Measurements from ENCODE around the gene SLC1A1.

SLC1A1 gene

DNA sequence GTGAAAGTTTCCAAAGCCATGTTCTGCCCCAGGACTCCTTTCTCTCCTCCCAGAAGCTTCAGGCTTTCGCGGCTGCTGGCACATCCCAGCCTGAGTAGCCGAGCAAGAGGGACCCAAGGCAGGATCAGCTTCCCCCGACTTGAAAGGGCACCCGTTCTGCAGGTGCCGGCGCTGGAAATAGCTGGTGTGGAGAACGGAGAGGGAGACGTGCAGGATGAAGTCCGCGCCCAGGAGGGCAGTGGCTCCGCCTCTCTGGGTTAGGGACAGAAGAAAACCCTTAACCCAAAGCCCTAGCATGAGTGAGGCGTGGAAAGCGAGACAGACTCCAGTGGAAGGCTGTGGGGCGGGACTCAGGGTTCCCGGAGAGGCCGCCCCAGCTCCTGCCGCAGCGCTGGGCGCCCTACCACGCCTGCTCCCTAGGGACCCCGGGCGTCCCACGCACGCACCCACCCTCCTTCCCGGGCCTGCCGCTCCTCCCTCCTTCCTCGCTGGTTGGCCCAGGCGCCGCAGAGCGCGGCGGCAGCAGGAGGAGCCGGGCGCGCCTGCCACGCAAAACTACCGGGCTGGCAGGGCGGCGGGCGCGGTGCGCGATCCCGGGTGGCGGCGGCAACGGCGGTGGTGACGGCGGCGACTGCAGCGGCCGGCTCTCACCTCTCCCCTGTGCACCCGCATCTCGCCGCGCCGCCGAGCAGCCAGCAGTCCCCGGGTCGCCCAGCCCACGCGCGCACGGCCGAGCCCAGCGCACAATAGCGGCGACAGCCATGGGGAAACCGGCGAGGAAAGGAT, at the start of gene SLC1A1:
Gene SLC1A1, plus strand, starts transcription at position 550 of the 786 bp plus-strand sequence. Its CDS starts 212 bp downstream, at position 762.
- DNase-seq = peak; percentile 52

GRCh38 chr9:4442806-4443205, 47.5 kb upstream of the SLC1A1 start:
- no peak for DNase-seq

DNA sequence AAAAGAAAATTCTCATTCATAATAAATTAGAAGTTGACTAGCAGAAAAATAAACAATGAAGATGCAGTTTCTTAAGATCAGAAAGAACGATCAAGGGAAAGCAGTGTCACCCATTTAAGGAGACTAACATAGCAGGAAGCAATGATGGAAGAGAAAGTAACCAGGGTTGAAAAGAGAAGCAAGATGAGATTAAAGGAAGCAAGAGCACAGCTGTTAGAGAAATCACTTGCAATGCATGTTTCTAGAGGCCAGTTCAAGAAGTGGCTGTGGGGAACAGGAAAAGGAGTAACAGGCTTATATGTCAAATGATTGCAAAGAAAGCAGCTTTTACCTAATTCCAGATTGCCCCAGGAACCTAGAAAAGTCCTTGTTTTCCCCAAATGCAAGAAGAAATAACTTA, 46.8 kb upstream of the SLC1A1 start:
- DNase-seq = no peak

DNA sequence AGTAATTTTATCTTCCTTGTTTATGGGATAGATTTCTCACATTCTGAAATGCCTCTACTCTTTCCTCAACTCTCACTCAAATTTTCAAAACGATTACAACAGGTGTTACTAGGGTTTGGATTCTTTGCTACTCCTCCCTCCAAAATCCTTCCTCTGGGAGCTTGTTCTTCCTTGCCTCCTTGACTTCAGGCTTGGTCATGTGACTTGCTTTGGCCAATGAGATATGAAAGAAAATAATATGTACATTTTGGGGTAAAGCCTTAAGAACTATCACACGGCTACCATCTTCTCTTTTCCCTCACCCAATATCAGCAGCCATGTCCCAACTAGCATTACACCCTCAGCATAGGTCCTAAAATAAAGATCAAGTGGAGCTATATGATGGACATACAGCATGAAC, 28.8 kb upstream of the SLC1A1 start:
- DNase-seq = no peak

DNA sequence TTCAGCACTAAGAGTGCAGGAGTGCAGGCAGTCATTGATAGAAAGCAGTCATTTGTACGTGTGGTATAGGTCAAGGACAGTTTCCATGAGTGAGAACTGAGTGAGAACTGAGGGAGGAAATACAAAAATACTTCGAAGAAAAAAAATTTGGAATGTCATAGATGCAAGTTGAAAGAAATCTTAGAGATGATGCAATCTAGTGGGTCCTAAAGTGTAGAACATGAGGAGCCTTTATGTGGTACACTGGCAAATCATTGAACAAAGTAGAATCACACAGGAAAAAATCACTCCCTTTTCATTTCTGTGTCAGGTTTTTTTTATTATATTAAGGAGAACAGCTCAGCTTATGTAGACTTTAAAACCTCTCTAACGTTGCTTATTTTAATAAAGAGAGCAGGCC, 26.4 kb upstream of the SLC1A1 start:
- DNase-seq = no peak

DNA sequence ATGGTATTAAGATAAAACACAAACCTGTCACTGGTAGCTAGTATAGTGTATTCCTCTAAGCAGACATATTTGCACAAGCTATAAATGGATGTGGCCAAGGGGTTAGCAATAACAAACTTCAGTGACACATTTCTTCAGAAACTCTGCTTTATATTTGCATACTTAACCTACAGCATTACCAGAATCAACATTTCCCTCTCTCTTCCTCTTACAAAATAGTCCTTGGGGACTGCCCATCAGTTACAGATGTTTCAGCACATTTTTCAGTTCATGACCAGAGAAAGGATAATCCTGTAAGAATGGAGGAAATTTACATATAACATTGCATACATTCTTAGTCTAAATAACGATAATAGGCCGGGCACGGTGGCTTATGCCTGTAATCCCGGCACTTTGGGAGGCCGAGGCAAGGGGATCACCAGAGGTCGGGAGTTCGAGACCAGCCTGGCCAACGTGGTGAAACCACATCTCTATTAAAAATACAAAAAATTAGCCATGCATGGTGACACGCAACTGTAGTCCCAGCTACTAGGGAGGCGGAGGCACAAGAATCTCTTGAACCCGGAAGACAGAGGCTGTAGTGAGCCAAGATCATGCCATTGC, 25.3 kb upstream of the SLC1A1 start:
- DNase-seq = no peak

DNA sequence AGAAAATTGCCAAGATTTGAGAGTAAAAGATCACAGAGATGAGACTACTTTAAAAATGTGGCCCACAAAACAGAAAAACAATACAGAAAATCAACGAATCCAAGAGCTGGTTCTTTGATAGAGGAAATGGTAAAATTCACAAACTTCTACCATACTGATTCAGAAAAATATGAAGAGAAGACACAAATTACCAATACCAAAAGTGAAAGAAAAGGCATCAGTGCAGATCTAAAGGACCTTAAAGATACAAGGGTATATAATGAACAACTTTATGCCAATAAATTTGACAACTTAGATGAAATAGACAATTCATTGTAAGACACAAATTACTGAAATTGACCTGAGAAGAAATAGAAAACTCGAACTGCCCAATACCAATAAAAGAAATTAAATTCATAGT, 24.4 kb upstream of the SLC1A1 start:
- DNase-seq = no peak

GRCh38 chr9:4475301-4475700, 15.0 kb upstream of the SLC1A1 start:
- no peak for DNase-seq

- DNase-seq = no peak
Measured at GRCh38 chr9:4486176-4486575, 4.1 kb upstream of the SLC1A1 start.

DNA sequence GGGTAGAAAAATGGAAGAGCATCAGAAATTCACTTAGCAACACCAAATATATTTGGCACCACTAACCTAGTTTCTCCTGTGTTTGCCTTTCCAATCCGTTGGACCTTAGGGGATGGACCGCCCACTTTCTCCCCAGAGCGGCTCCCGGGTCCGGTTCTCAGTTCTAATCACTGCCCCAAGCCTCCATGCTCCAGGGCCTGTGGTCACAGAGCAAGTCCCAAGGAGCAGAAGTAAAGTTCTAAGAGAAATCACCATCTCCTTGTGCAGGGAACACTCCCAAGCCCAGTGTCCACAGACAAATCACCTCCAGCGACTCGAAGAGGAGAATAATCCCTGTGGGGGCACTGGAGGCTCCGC, 728 bp upstream of the SLC1A1 start:
- DNase-seq = no peak

DNA sequence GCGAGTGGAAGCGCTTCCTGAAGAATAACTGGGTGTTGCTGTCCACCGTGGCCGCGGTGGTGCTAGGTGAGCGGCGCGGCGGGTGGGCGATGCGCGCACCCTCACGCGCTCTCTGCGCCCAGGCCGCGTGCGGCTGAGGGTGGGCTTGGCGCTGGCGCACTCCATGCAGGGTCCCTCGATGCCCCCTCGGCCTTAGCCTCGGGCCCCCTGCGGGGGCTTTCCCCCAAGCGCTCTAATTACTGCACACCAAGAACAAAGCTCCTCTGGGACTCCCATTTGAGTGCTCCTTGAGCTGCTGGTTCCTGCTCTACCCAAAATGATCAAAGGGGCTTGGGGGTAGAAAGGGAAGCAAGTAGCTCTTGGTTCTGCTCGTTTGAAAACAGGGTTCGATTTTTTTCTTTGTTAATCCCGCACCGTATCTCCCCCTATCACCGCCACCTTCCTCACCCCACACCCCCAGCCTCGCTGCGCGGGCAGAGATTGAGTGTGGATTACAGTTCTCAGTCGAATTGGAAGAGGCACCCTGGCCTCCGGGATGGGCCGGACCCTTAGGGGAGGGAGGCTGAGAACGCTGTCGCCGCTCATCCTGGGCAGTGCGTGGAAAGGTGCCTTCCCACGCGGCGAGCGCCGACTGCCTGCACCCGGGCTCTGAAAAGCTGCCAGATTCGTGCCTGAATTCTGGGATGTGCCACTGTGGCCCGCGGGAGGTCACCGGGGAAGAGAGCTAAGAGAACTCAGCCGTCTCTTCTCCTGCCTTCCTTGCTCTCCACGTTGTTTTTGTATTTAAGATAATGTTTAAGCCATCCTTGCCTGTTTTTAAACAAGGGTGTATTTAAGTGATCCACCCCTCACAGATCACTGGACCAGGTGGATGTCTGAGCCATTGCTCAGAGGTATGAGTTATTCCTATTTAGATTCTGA, 697 bp downstream of the SLC1A1 start:
- no peak for DNase-seq

DNA sequence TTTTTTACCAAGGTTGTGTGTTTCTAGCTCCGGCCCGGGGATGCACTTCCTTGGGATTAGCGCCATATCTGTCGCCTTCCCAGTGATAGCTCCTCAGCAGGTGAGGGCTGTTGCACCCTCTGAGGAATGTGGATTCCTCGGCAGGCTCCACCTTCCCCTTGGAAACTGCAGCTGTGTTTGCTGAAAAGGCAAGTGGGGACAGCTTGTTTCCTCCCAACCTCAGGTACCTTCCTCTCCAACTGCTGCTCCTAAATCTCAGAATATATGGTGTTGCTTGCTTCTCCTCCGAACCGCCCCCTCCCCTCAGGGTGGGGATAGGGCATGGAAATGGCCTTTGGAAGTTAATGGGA, 1.3 kb downstream of the SLC1A1 start:
- DNase-seq = no peak

GRCh38 chr9:4494332-4494731, 4.1 kb downstream of the SLC1A1 start:
- no peak for DNase-seq

DNA sequence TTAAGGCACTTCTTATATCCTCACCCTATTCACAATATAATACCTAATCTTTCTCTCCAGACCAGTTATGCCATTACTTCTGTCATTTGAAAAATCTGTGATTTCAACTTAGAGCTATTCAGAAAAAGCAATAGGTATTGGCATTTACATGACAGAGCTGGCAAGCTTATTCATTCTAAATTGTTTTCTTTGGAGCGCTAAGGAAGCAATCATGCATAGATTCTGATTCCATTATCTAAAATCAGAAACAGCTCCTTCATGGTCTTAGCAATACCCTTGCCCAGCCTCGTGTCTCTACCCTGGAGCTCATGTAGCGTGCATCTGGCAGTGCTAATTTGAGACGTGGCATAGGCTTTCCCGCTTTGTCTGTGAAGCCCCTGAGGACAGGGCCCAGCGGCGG, 4.5 kb downstream of the SLC1A1 start:
- no peak for DNase-seq

DNA sequence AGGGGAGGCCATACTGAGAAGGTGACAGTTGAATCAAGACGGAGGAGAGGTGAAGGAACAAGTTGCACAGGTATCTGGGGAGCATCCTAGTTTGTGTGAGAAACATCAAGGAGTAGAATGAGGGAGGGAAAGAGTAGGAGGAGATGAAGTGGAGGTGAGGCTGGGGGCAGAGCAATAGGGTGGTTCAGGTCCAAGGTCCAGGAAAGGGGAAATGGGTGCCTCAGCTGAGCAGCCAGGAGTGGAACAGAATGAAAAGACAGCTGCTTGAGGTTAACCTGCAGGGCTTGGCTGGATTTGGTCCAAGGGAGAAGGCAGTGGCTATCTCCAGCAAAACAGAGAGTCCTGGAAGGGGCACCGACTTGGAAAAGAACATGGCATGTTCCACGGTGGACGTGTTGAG, 5.3 kb downstream of the SLC1A1 start:
- DNase-seq = no peak

GRCh38 chr9:4496497-4496896, 6.2 kb downstream of the SLC1A1 start:
- DNase-seq = no peak

GRCh38 chr9:4497395-4497794, 7.1 kb downstream of the SLC1A1 start:
- no peak for DNase-seq

- DNase-seq = no peak
Measured at GRCh38 chr9:4497855-4498254, 7.6 kb downstream of the SLC1A1 start.

- DNase-seq = no peak
Measured at GRCh38 chr9:4499917-4500316, 9.6 kb downstream of the SLC1A1 start.

DNA sequence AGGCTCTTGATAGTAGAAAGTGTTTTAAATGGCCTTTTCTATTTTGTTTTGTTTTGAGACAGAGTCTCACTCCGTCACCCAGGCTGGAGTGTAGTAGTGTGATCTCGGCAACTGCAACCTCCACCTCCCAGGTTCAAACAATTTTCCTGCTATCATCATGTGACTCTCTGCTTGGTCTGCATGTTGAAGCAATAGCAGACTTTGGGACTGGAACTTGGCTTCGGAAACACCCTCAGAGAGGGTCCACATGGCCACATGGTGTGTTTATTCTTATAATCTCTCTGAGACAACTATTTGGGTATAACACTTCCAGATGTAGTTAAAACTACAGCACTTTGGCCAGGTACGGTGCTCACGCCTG, 10.9 kb downstream of the SLC1A1 start:
- DNase-seq = no peak

DNA sequence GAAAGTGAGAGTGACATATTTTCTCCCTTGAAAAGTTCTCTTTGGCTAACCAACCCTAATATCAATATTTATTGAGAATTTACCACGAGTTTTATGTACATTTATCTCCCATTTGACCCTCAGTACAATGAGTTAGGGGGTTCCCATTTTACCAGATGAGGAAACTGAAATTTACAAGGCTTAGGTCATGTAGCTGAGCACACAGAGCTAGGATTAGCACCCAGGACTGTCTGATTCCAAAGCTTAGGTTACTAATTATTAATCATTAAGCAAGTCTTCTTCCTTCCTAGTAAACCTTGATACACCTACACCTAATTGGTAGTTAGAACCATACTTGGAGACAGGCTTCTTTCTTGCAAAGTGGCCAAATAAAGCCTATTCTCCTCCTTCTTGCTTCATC, 12.2 kb downstream of the SLC1A1 start:
- DNase-seq = no peak

DNA sequence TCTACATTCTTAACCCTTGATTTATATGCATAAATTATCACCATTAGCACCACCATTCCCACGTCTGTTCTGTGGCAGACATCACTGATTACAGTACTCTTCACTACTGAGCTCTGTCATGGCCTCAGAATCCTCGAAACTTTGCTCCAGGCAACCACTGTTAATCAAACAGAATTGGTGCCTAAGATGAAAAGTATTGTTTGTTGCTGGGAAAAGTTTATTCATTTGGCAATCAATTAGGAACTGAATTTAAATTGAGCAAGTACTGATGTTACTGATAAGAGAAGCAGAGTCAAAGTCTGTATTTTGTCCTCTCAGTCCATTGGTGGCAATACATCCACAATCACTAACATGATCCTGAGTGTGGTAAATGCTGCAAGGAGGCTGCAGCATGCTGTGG, 12.8 kb downstream of the SLC1A1 start:
- no peak for DNase-seq

DNA sequence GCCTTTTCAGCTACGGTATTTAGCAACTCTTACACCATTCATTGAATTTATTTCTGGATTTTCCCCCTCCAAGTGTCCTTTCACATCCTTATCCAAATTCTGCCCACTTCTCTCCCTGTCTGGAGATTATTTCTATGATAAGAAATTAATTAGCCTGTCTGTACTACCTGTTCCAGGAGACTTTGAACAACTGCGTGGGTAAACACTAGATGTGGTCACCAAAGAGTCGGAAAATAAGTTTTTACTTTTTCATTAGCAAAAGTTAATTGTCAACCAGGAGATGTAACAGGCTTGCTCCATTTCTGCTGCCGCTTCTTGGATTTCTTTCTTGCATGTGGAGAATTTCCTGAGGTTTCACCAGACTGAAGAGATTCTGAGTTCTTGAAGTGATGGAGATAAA, 14.0 kb downstream of the SLC1A1 start:
- DNase-seq = no peak

DNA sequence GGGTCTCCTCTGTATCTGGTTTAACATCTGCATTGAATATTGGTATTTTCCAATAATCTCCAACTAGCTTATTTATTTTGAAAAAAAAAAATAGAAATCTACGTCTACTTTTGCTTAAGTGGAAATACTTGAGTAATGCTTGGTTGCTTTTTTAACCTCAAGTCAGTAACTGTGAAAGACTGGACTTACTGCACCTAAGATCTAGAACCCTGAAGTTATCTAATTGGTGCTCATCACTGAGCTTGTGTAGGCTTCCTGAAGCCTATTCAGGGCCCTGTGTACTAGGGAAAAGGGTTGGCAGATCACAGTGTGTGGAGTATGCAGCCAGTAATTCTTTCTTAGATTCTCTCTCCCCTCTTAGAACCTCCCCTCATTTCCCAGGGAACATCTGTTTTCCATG, 16.2 kb downstream of the SLC1A1 start:
- no peak for DNase-seq

Data from T1000 (cell line).